Measurements from ENCODE around the gene CHKA. TPM values are rescaled to one million over a fixed set of nuclear protein-coding genes. Genes with fewer than 3 reads are reported as not detected.

Gene CHKA
- total and polyA plus RNA-seq, 2 of the 8 experiments (the other 6 are each of a cell fraction or from before 2014, with no cell fraction given): 61.2 to 86.6 TPM

- no peaks in the 10 kb centered on the region for H3K9me3 ChIP-seq (ENCODE audit: insufficient read depth in 2 of 2, low read depth in 1 of 2, low read length in 1 of 2)
- no peak overlapping the region for H3K18ac ChIP-seq (ENCODE audit: extremely low read depth, low read length)
- no peak overlapping the region for H3K23ac ChIP-seq (ENCODE audit: insufficient read length)
- no peak overlapping the region for H3K4ac ChIP-seq (replicated peaks; ENCODE audit: insufficient read length, low read depth, low read length)
- no peak overlapping the region for H4K5ac ChIP-seq (ENCODE audit: insufficient read length, low read depth, low read length)
- CTCF ChIA-PET (ENCODE audit: partially characterized antibody): no interaction called here
- 94% methylated on average over 7 of the region's 7 CpGs; no CpG with 5 or more reads in 1 of the 2 experiments for WGBS, 2 experiments (ENCODE audit: extremely low coverage in 1 of 2, insufficient coverage in 1 of 2, insufficient read length in 1 of 2, insufficient replicate concordance in 2 of 2, low coverage in 1 of 2, low lambda C conversion rate in 2 of 2, missing lambda C conversion rate in 1 of 2)
- no peak overlapping the region for H2AK5ac ChIP-seq (ENCODE audit: low read depth, low read length)
- H3K27me3 ChIP-seq (replicated peaks in 1 of 4; ENCODE audit: control insufficient read depth in 3 of 4, extremely low read depth in 1 of 4, insufficient read depth in 3 of 4, low read length in 3 of 4): no peaks in the 10 kb centered on the region
- H2BK120ac ChIP-seq (replicated peaks; ENCODE audit: low read depth, low read length): no peak overlapping the region
- H3K79me1 ChIP-seq (ENCODE audit: low read depth, low read length): no peaks in the 10 kb centered on the region
- no peak overlapping the region for H3K4me2 ChIP-seq (ENCODE audit: insufficient read depth in 1 of 2, low read depth in 2 of 2, low read length in 2 of 2)
- H2BK15ac ChIP-seq (ENCODE audit: low read length): no peak overlapping the region
- peaks cover 40 to 73% (median 61%) of the 10 kb centered on the region in 4 experiments for H3K36me3 ChIP-seq (ENCODE audit: control insufficient read depth in 2 of 4, insufficient read depth in 4 of 4, low read length in 3 of 4)
- H2BK20ac ChIP-seq (ENCODE audit: low read length): no peak overlapping the region
- no peaks in the 10 kb centered on the region for H3K23me2 ChIP-seq (ENCODE audit: low read depth, low read length)
- peaks cover 2% of the 10 kb centered on the region in 2 experiments for H4K20me1 ChIP-seq (replicated peaks in 1 of 2; ENCODE audit: control insufficient read depth in 1 of 2, insufficient read depth in 2 of 2, low read length in 2 of 2)
- POLR2A ChIA-PET (ENCODE audit: partially characterized antibody): interaction anchor here (0.7 to 2.1 kb wide), 4 partner anchors 9 to 106 kb away, joined by 3 to 6 read pairs (median 4); no protein-coding TSS in a partner anchor
- no peak overlapping the region for H2BK12ac ChIP-seq (ENCODE audit: low read depth, low read length)
- no peak overlapping the region for H3K9ac ChIP-seq (replicated peaks in 1 of 4; ENCODE audit: extremely low read depth in 1 of 4, low read depth in 3 of 4, low read length in 3 of 4)
- no peaks in the 10 kb centered on the region for H3K79me2 ChIP-seq (ENCODE audit: control insufficient read depth in 1 of 2, insufficient read depth in 2 of 2, low read length in 2 of 2)
- DNase-seq (ENCODE audit: low read depth in 1 of 2, low spot score in 2 of 2) (no peak), FAIRE-seq (no peak)
- no peak overlapping the region for H4K91ac ChIP-seq (replicated peaks; ENCODE audit: insufficient read length, low read length)
- H3K27ac ChIP-seq (ENCODE audit: low read depth, low read length): no peak overlapping the region
- no peak overlapping the region for H3K56ac ChIP-seq (replicated peaks; ENCODE audit: insufficient read length, low read depth, low read length)
- no peak overlapping the region for H3K14ac ChIP-seq (ENCODE audit: insufficient read length)
- H2AFZ ChIP-seq (ENCODE audit: low read length): no peak overlapping the region
- H3K4me3 ChIP-seq (ENCODE audit: extremely low read depth in 1 of 4, insufficient read depth in 2 of 4, low read depth in 3 of 4, low read length in 4 of 4): no peak overlapping the region
- no peaks in the 10 kb centered on the region for H3K4me1 ChIP-seq (replicated peaks in 1 of 4; ENCODE audit: control insufficient read depth in 3 of 4, insufficient read depth in 4 of 4, low read length in 3 of 4)
- H2BK5ac ChIP-seq (ENCODE audit: low read depth, low read length): no peak overlapping the region
- H4K8ac ChIP-seq (ENCODE audit: extremely low read depth, insufficient read depth, low read length): no peak overlapping the region
- TF ChIP-seq RBBP5 (IDR thresholded peaks at IDR 0.05; ENCODE audit: borderline replicate concordance, low read depth, low read length) (no peak), POU5F1 (IDR thresholded peaks at IDR 0.05; ENCODE audit: low read depth, low read length) (no peak), USF2 (IDR thresholded peaks at IDR 0.05; ENCODE audit: low read length) (no peak), JUND (IDR thresholded peaks at IDR 0.05; ENCODE audit: low read length) (no peak), CEBPB (IDR thresholded peaks at IDR 0.05; ENCODE audit: low read depth, low read length) (no peak), TBP (IDR thresholded peaks at IDR 0.05; ENCODE audit: low read depth, low read length) (no peak), NRF1 (IDR thresholded peaks at IDR 0.05; ENCODE audit: low read depth, low read length) (no peak), BACH1 (IDR thresholded peaks at IDR 0.05; ENCODE audit: low read length) (no peak), CREB1 (IDR thresholded peaks at IDR 0.05) (no peak), BCL11A (IDR thresholded peaks at IDR 0.05; ENCODE audit: low read depth in 2 of 2, low read length in 2 of 2) (no peak), SRF (IDR thresholded peaks at IDR 0.05; ENCODE audit: low read depth, low read length) (no peak), HDAC2 (IDR thresholded peaks at IDR 0.05; ENCODE audit: borderline replicate concordance in 1 of 2, low read depth in 2 of 2, low read length in 2 of 2) (no peak), EZH2 (IDR thresholded peaks at IDR 0.05; ENCODE audit: low read depth, low read length, severe bottlenecking) (no peak), NANOG (IDR thresholded peaks at IDR 0.05; ENCODE audit: insufficient read depth, low read depth, low read length, poor library complexity, severe bottlenecking) (no peak)
Measured at GRCh38 chr11:68061508-68061907, 59.7 kb downstream of the CHKA start.

Data from H1 (cell line).